NCI-H146 (cell line): ENCODE results near the gene SYT9.

Experiments
- DNase-seq: peaks from one replicate; lab custom pipeline; 2025; lab: John Stamatoyannopoulos, UW

The SYT9 gene

GRCh38 chr11:7471071-7471470, 219.4 kb downstream of the SYT9 start:
- no peak for DNase-seq

DNA sequence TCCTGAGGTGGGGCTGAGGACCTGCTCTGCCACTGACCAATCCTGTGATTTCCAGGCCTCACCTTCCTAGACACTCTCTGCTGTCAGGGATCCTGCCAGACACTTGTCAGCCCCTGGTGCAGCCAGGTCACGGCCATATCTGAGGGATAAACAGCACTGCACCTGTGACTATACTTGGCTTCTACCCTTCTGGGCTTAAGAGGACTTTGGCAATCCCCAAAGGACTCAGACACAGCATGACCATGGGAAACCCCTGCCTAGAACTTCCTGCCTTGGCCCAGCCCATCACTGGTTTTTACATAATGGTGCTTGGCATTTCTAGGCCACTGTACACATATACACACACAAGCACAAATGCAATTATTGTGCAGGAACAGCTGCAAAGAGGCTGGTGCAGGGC, 222.0 kb downstream of the SYT9 start:
- no peak for DNase-seq

DNA sequence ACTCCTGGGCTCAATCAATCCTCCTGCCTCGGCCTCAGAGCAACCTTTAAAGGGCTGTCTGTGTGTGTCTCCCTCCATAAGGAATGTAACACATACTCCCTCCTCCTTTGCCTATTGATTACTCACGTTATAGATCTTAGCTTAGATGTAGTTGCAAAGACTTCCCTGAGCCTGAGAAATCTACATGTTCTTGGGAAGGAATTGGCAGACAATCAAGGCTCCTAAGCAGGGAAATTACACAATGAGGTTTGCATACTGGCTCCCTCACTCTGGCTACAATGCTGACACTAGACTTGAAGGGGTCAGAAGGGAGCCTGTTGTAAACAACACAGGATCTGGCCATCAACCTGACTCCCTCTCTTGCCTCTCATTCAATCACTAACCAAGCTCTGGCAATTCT, 228.4 kb downstream of the SYT9 start:
- DNase-seq, result no peak

DNA sequence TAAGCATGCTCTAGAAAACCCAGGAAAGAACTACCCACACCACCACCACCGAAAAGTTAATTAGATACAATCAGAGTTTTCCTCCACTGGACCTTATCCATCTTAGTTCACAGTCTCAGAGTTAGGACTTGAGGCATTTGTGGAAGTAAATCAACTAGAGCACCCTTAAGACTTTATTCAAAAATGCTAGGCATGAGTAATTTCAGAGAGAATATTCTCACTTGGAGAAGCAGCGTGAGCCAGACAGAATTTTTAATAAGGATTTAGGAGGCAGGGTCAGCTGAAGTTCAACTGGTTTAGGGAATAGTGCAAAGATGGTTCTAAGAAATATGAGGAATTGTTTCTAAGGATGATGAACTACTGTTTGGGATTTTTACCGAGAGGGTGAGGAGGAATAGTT, 232.4 kb downstream of the SYT9 start:
- no peak for DNase-seq

DNA sequence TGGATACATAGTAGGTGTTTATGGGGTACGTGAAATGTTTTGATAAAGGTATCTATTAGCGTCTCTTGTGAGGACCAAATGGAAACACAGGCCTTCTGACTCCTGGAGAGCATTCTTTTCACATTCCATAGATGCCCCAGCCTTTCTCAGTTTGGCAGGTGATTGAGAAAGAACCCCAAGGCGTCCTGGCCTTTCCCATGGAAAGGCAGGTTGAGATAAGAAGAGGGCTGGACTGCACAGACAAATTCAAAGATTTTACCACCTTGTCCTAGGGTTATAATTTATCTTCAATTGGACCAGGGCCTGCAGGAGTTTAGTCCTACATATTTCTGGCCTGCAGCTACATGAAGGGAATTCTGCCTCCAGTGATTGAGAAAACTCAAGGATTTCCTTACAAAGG, 232.9 kb downstream of the SYT9 start:
- no peak for DNase-seq

- no peak for DNase-seq
These were observed 233.7 kb downstream of the SYT9 start, which contains the start of gene OLFML1 for GRCh38 chr11:7485186-7486097. Gene OLFML1, plus strand, starts transcription at chr11:7485506. Its CDS starts 370 bp downstream, at chr11:7485876.

- DNase-seq, result no peak
These were observed 234.5 kb downstream of the SYT9 start for GRCh38 chr11:7486098-7486780.

DNA sequence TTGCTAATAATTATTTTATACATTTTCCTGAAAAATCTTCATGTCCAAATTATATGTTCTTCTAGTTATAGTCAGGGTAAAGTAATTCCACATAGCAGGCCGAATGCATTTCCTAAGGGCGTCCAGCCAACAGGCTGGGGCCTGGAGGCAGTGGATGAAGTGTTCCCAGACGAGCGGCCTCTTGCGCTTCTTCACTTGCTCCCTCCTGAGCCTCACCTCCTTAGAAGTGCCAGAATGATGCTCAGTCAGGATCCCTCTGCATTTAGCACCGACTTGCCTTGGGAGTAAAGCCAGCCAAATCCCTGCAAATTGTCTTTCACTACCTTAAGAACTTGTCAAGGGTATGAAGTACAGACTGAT, 235.1 kb downstream of the SYT9 start:
- DNase-seq, result no peak

- no peak for DNase-seq
These were observed 235.7 kb downstream of the SYT9 start for GRCh38 chr11:7487360-7487759.

GRCh38 chr11:7488681-7489080, 237.0 kb downstream of the SYT9 start:
- DNase-seq, result no peak

- DNase-seq, result no peak
These were observed 237.7 kb downstream of the SYT9 start for GRCh38 chr11:7489376-7489775.

DNA sequence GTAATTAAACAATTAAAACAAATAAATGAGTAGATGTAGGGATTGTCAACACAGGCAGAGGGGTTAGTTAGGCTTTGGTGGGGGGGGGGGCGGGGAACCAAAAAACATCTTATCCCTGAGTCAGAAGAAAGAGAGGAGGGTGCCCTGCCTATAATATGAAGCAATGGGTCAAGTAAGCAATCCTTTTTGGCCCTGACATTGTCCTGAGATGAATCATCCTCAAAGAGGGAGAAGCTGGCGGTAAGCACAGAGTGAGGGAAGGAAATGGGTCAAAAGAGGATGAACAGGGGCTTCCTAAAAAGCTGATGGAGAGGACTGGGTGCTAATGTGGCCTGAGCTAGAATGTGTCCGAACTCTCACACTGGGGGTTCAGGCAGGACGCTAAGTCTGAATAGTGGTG, 238.3 kb downstream of the SYT9 start:
- DNase-seq, result no peak

DNA sequence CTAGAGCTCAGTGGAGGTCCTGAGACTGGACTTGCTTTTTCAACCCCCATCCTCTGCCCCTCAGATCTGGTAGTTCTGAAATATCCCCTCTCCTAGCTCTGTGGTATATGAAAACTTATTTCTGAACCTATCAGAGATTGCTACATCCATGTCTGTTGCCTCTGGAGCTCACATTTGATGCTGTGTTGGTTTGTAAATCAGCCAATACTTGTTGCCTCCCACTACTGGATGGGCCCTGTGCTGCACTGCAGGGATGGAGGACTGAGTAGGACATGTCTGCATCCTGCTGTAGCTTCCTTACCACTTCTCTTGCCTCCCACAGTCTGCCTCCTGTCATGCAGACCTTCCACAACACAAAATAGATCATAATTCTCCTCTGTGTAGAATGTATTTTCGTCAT, 238.8 kb downstream of the SYT9 start:
- DNase-seq, result no peak

- no peak for DNase-seq
These were observed 240.5 kb downstream of the SYT9 start for GRCh38 chr11:7492253-7492652.

DNA sequence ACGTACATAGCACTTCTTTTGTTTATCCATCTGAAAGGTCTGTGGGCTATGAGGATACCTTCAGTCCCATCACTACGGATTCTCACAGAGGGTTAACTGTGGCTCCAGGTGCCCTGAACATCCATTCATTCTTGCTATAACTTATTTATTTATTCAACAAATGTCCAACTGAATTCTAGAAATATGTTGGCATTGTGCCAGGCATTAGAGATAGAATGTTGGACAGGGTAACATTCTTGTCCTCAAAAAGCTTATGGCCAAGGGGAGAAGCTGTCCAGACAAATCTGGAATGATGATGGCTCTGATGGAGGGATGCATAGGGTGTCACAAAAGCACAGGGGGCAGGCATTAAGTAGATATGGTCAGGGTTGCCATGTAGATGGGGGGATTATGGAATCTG, 242.0 kb downstream of the SYT9 start:
- no peak for DNase-seq

DNA sequence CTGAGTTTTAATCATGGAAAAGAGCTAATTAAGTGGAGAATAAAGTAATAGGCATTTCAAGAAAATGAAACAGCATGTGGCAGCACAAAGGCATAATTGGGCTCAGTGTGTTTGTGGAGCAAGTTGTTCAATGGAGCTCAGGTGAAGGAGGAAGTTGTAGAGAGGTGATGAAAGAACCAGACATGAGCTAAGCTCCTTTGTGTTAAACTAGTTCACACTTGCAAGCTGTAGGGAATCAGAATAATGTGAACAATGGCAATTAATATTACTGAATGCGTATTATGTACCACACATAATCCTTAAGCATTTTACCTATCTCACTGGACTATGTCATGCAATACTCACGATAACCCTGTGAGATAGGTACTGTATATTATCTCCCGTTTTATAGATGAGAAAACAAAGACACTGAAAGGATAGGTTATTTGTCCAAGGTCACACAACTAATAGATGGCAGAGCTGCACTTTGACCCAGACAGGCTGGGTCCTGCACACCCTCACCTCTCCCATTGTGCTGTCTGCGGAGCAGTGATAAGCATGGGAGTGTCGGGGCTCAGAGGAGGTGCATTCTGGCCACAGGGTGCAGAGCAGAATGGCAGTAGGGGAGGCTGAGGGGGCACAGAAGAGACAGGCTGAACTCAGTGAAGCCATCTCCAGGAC, 242.5 kb downstream of the SYT9 start:
- DNase-seq, result no peak

DNA sequence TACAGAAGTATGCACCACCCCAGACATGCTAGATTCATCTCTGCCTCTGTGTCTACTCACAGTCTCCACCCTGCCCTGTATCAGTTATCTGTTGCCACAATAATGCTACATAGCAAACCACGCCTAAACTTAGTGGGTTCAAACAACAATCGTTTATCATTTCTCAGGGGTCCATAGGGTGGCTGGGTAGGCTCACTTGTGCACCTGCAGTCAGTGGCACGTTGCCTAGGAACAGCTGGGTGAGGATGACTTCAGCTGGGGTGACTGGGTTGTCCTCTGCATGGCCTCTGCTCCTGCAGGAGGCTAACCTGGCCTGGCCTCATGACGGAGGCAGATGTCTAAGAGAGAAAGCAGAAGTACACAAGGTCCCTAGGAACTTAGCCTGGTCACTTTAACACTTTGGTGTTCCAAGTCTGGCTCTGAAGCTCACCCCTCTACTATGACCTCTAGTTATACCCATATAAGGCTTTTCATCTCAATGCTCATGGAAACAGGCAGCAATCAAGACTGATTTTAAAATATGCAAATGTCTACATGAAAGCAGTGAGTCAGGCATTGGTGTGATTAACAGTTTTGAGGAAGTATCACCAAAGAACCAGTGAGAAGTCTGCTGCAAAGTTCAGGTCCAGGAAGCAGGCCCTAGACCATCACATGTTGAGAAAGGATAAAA, 244.3 kb downstream of the SYT9 start:
- DNase-seq, result no peak

DNA sequence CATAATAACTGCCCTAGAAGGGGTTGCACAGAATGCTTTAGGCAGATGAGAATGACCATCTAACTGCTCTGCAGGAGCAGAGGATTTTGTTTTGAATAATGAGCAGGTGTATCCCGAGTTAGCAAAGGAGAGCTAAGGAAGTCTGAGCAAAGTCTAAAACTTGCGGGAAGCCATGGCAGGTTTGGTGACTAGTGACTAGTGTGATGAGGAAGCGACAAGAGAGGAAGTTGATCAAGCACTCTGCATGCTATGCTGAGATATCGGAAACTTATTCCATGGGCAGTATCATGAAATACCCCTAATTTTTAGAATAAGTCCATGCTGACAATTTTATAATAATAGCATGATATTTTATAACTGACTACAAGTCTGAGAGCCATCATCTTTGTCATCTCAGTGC, 246.5 kb downstream of the SYT9 start:
- DNase-seq, result no peak

DNA sequence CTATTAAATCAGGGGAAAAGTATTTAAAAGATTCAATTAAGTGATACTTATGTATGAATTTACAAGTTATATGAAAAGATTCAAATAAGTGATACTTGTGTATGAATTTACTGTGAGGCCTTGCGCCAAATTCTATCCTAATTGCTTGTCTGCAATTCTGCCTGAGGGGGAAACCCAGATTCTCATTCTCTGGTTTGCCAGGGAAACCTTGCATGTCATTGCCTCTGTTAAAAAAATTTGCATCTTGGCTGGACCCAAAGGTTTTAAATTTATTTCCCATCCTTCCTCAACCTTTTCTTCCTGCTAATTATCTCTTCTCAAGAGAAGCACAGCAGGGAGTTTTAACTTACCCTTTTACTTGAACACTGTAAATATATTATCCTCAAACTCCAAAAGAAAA, 247.4 kb downstream of the SYT9 start:
- DNase-seq, result no peak

- no peak for DNase-seq
These were observed 248.5 kb downstream of the SYT9 start for GRCh38 chr11:7500251-7500650.

- no peak for DNase-seq
These were observed 249.5 kb downstream of the SYT9 start for GRCh38 chr11:7501251-7501650.

DNA sequence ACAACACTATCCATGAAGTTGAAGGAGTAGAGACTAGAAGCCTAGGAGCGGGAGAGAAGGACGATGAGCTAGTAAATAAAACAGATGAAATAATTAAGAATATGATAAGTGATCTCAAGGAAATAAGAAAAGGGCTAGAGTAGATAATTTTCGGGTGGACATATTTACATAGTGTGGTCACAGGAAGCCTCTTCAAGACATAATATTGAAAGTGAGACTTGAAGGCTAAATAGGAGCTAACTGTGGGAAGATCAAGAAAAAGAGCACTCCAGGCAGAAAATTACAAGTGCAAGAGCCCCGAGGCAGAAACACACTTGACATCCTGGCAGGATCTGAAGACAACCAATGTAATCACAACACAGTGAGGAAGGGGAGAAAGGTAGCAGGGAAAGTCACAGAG, 250.2 kb downstream of the SYT9 start:
- no peak for DNase-seq
